AG08395 (cell line): ENCODE measurements around the gene SPATA13.

Source experiments
- DNase-seq: peaks from one replicate; pipeline ENCODE4 v3.0.0; 2012; ENCODE audit warnings: mixed read lengths, low spot score

The SPATA13 gene

GRCh38 chr13:24223341-24224231 is 63.1 kb downstream of the SPATA13 start:
- no peak for DNase-seq

- DNase-seq = no peak
These were observed 63.7 kb downstream of the SPATA13 start for GRCh38 chr13:24224232-24224680.

GRCh38 chr13:24225062-24225461 is 64.5 kb downstream of the SPATA13 start:
- no peak for DNase-seq

- DNase-seq = no peak
These were observed 65.4 kb downstream of the SPATA13 start for GRCh38 chr13:24225930-24226329.

- no peak for DNase-seq
These were observed 66.2 kb downstream of the SPATA13 start for GRCh38 chr13:24226762-24227161.

- peak; percentile 69 for DNase-seq
These were observed 68.4 kb downstream of the SPATA13 start for GRCh38 chr13:24228852-24229458.

- no peak for DNase-seq
These were observed 70.0 kb downstream of the SPATA13 start for GRCh38 chr13:24230428-24231072.

GRCh38 chr13:24231377-24231776 is 70.9 kb downstream of the SPATA13 start:
- DNase-seq = no peak

GRCh38 chr13:24232037-24232436 is 71.5 kb downstream of the SPATA13 start:
- DNase-seq = no peak

- DNase-seq = no peak
These were observed 72.0 kb downstream of the SPATA13 start for GRCh38 chr13:24232474-24232873.

- DNase-seq = peak; percentile 33
These were observed 72.9 kb downstream of the SPATA13 start for GRCh38 chr13:24233351-24233901.

- DNase-seq = no peak
These were observed 73.8 kb downstream of the SPATA13 start for GRCh38 chr13:24234200-24234915.

GRCh38 chr13:24237356-24237755 is 76.8 kb downstream of the SPATA13 start:
- DNase-seq = no peak

- DNase-seq = no peak
These were observed 80.8 kb downstream of the SPATA13 start for GRCh38 chr13:24241336-24241735.

- DNase-seq = no peak
These were observed 81.6 kb downstream of the SPATA13 start for GRCh38 chr13:24242100-24242499.

- no peak for DNase-seq
These were observed 82.8 kb downstream of the SPATA13 start for GRCh38 chr13:24243302-24243701.

- no peak for DNase-seq
These were observed 84.3 kb downstream of the SPATA13 start for GRCh38 chr13:24244802-24245201.

- no peak for DNase-seq
These were observed 86.5 kb downstream of the SPATA13 start for GRCh38 chr13:24247016-24247415.

GRCh38 chr13:24249624-24250023 is 89.1 kb downstream of the SPATA13 start:
- DNase-seq = no peak

- DNase-seq = no peak
These were observed 90.0 kb downstream of the SPATA13 start for GRCh38 chr13:24250376-24251057.

- DNase-seq = no peak
These were observed 91.0 kb downstream of the SPATA13 start for GRCh38 chr13:24251525-24251924.
